Measurements from ENCODE around the gene COL4A1. TPM values are rescaled to one million over a fixed set of nuclear protein-coding genes. Genes with fewer than 3 reads are reported as not detected.

Gene COL4A1
- total RNA-seq, 1 donor from 2014 or later = 1,882 TPM

DNA sequence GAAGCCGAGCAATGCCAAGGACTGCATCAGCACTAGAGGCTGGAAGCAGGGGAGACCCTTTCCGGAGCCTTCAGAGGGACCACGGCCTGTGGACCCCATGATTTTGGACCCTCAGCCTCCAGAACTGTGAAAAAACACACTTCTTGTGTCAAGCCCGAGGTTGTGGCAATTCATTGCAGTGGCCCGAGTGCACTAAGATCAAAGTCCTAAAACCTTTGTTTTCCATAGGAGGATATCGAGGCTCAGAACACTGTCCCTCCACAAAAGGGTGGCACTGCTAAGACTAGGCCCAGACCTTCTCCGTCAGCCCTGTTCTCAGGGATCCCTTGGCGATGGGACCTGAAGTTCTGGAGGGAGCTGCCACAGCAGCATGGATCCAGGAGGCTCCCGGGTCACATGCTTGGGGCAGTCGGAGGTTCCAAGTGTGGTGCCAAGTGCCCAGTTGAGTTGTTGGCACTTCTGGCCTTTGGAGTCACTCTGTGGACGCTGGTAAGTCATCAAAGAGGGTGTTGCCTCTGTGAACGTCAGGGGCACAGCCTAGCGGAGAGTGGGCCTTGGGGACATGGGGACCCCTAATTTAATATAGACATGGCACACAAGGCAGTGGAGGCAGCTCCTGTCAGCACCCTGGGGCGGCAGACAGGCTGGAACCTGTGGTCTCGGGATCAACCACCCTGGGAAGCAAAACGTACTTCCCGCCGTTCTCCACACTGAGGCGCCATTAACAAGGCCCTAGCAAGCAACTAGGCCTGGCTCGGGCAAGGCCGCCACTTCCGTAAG, 199.2 kb downstream of the COL4A1 start:
- peak; percentile 57 for DNase-seq

DNA sequence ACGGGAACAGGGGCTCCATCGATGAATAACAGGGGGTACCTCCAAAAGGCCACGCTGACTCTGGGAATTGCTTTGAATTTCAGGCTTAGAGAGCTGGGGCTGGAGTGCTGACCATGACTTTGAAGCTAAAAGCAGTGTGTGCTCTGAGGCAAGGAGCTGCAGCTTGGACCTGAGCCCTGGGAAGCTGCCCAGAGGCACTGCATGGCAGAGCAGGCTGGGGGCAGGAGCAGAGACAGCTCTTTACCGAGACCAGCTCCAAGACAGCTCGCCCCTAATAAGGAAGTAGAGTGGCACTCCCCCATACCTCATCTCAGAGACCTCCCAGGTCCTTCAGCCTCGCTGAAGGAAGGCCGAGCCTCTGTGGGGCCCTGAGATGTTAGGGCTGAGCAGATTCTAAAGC, 200.2 kb downstream of the COL4A1 start:
- no peak for DNase-seq

DNA sequence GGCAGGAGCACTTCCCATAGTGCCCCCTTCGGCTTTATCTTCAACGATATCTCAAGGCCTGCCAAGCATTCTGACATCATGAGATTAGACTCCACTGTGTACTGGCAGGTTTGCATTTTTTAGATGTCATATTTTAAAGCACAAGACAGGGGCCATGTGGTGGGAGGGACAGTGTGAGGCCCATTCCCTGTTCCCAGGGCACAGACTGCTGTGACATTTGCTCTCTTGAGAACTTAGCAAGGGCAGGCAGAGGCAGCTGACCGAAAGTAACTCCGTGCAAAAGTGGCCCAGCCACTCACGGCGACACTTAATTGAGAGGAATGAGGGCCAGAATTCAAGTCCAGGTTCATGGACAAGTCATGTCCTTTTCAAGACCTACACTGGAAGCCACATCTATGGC, 201.8 kb downstream of the COL4A1 start:
- no peak for DNase-seq

DNA sequence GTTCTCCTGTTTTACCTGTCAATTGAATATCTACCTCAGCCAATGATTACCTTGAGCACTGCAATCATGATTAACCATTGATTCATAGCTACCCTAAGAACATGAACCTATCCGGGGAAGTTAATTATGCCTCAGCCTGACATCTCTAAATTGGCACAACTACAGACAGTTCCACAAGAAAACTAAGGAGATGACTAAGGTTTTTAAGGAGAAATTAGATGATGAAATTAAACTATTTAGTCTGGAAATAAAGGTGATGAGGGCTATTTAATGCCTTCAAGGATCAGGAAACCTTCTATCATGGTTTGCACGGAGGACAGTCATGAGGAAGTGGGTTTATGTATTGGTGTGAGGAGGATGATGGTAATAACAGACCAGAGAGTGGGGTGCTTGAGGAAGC, 203.4 kb downstream of the COL4A1 start:
- no peak for DNase-seq

DNA sequence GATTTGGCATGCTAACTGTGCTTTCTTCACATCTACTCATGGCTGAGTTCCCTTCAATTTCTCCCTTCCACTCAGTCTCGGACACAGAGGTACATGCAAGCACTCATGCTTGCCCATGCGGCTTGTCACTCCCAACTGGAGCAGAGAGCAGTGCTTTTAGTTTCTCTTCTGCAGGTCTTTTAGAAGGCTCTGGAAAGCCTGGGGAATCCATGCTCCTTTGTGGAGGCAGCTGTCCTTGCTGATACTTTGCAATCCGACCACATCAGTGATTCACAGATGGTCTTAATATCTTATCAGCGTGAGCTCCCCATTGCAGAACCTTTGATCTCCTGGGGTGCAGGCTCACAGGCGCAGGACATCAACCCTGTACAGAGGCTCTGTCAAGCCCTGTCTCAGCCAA, 203.9 kb downstream of the COL4A1 start:
- no peak for DNase-seq

DNA sequence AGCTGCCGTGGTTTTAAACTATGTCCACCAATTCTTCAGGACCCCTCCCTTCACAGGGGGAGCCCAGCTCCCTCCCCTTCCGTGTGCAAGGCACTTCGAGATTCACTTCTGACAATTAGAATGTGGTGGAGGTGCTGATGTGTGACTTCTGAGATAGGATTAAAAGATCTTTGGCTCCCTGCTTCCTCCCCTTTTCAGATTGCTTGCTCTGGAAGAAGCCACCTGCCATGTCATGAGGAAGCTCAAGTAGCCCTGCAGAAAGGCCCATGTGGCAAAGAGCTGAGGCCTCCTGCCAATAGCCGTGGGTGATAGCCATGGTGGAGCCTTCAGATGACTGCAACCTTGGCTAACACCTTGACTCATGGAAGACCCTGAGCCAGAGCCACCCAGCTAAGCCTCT, 204.9 kb downstream of the COL4A1 start:
- no peak for DNase-seq

DNA sequence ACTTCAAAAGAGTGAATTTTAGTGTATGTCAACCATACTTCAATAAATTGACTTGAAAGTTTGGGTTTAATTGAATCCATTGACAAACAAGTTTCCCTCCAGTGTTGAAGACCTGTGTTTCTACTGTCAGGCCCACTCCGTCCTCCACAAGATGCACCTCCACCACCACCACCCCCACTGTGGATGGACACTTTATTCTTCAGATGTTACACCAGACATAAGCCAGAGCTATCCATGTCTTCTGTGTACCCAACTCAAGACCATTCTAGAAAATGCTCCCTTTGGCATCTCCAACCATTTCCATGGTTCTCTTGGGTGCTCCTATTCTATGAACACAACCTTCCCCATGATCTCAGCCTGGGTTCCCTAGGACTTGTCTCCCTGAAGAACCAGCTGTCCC, 207.0 kb downstream of the COL4A1 start:
- no peak for DNase-seq

Other genes with a start within 250 kb of the COL4A1 start
- 1,112 and 1,320 TPM in 2 replicates for gene COL4A2, start 127 bp upstream of the COL4A1 start, total RNA-seq